GM18861 (cell line): ENCODE measurements around the gene DIRAS3.
"Not testable (repeated sequence)": the region's sequence is repeated elsewhere in the genome, so short reads cannot be mapped to it uniquely, and the experiment has no call there.

Experiments used
- ATAC-seq: cut with Tn5 transposase; IDR thresholded peaks from one replicate; pipeline ENCODE4 v1.9.1; 2021; ENCODE audit not compliant: unreplicated experiment

Gene DIRAS3

GRCh38 chr1:68024635-68025338 lies 25.6 kb downstream of the DIRAS3 start:
- no peak for ATAC-seq

- no peak for ATAC-seq
These were observed 34.0 kb downstream of the DIRAS3 start for GRCh38 chr1:68016381-68016780.

DNA sequence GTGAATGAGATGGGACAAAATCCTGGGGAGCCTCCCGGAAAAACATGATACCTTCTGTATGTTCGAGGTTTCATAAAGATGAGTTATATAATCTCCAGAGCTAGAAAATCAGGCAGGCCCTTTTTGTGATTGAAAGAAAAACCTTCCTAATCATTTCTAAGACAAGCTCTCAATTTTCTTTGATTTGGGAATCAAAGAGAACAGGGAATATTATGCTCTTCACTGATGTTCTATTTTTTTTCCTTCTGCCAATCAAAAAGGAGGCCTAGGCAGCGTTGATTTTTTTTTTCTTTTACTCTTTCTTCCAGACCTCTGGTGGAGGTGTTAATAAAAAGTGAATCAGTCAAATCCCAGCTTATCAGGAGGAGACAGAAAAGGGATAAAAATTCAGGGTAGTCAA lies 34.5 kb downstream of the DIRAS3 start:
- no peak for ATAC-seq

GRCh38 chr1:68015369-68015768 lies 35.1 kb downstream of the DIRAS3 start:
- no peak for ATAC-seq

GRCh38 chr1:68013351-68013750 lies 37.1 kb downstream of the DIRAS3 start:
- ATAC-seq, result no peak

- ATAC-seq, result no peak
These were observed 38.6 kb downstream of the DIRAS3 start for GRCh38 chr1:68011657-68012375.

- no peak for ATAC-seq
These were observed 39.9 kb downstream of the DIRAS3 start for GRCh38 chr1:68010543-68010942.

DNA sequence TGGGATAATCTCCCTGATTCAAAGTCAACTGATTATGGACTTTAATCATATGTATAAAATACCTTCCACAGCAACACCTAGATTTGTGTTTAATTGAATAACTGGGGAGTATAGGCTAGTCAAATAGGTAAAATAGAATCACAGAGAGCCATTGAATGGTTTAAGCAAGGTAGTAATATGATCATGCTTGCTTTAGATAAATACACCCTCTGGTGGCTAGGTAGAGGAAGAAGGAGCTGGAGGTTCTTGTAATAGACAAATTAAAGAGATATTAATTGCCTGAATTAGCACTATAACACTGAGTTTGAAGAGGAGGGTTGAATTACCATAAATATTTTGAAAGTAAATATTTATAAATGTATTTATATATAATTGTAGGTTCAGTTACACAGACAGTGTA lies 40.3 kb downstream of the DIRAS3 start:
- ATAC-seq, result no peak

GRCh38 chr1:68003626-68004025 lies 46.8 kb downstream of the DIRAS3 start:
- not testable (repeated sequence) for ATAC-seq

- ATAC-seq, result no peak
These were observed 50.2 kb downstream of the DIRAS3 start for GRCh38 chr1:68000191-68000590.

DNA sequence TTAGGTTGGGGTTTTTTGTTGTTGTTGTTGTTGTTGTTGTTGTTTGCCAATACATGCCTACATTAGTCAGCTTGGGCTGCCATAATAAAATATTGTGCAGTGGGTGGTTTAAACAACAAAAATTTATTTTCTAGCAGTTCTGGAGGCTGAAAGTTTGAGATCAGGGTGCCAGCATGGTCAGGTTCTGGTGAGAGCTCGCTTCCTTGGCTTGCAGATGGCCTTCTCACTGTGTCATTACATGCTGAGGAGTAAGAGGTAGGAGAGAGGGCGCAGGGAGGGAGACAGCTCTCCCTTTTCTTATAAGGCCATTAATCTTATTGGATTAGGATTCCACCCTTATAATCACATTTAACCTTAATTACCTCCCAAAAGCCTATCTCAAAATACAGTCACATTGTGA lies 52.7 kb downstream of the DIRAS3 start:
- ATAC-seq, result no peak
